Measurements from ENCODE around the gene NINJ2.
A peak's percentile ranks its signal among the peaks of the same experiment; 100 is the strongest.

Gene NINJ2

GRCh38 chr12:565589-566105, 97.6 kb downstream of the NINJ2 start:
- no peak for DNase-seq

DNA sequence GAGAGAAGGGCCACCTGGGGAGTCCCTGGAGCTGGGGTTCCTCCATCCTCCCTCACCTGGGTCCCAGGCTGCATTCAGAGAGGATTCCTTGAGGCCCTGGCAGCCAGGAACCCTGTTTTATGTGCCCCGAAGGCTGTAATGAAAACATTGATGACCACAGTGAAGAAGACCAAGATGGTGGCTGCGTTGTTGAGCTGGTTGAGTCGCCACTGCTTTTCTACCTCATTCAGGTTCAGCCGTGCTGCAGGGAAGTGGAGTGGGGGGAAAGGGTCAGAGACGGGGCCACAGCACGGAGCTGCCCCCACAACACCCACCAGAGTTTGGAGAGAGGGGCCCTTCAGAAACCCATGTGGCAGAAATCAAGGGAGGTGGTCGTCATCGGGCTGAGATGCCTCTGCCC, 98.1 kb downstream of the NINJ2 start:
- no peak for DNase-seq

GRCh38 chr12:563787-564298, 99.4 kb downstream of the NINJ2 start:
- DNase-seq = no peak

GRCh38 chr12:563250-563781, 99.9 kb downstream of the NINJ2 start:
- peak; percentile 78 for DNase-seq

DNA sequence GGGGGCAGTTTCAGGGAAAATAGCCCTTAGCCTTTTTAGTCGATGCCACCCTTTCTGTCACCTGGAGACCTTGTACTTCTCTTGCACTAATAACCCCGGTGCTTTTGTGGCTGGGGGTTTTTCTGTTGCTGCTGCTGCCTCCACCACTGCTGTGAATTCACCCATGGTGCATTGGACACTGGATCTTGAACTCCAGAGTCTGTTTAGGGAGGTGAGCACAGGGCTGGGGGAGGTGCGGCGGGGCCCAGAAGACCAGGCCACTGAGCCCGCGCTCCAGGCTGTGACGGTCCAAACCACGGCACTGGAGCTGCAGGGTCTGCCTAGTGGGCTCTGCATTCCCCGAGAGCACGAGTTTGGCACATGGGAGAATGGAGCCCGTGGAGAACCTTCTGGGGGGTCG, 100.6 kb downstream of the NINJ2 start:
- no peak for DNase-seq

- DNase-seq = no peak
Measured at GRCh38 chr12:561908-562593, 101.2 kb downstream of the NINJ2 start.

DNA sequence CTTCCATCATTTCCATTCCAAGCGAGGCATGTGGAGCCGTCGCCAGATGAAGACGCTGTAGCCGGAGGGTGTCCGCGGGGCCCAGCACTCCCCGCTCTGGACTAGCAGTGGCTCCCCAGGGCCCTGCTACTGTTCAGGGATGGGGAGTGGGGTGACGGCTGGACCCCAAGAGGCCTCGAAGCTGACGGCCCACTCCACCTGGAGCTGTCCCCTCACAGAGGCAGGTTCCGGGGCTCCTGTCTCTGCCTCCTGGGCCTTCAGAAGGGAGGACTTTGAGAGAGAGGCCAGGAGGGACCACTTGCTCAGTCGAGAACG, 101.9 kb downstream of the NINJ2 start:
- DNase-seq = no peak

GRCh38 chr12:560691-561390, 102.4 kb downstream of the NINJ2 start:
- DNase-seq = no peak

- DNase-seq = no peak
Measured at GRCh38 chr12:559906-560455, 103.3 kb downstream of the NINJ2 start.

GRCh38 chr12:559208-559905, 103.9 kb downstream of the NINJ2 start:
- DNase-seq = no peak

DNA sequence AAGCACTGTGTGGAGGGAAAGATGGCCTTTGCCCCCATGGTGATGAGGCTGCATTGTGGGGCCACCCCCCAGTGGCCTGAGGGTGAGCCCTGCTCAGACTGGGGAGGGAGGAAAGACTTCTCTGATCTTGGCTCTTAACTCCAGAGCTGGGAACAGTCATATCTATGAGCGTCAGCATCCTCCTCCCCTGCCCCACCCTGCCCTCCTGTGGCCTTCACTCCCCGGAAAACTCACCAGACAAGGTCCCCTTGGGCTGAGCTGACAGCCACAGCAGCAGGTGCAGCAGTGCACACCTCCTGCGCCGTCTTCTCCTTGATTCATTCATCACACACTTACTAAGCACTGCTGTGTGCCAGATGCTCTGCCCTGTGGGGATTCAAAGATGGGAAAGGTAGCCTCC, 104.7 kb downstream of the NINJ2 start:
- no peak for DNase-seq

DNA sequence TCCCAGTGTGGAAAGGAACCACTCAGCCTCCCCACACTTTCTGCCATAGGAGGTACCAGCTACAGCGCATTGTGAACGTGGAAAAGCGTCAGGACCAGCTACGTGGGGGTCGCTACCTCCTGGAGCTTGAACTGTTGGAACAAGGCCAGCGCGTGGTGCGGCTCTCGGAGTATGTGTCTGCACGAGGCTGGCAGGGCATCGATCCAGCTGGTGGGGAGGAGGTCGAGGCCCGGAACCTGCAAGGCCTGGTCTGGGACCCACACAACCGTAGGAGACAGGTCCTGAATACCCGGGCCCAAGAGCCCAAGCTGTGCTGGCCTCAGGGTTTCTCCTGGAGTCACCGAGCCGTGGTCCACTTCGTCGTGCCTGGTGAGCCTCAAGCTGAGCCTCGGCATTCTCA, 106.7 kb downstream of the NINJ2 start:
- DNase-seq = no peak

DNA sequence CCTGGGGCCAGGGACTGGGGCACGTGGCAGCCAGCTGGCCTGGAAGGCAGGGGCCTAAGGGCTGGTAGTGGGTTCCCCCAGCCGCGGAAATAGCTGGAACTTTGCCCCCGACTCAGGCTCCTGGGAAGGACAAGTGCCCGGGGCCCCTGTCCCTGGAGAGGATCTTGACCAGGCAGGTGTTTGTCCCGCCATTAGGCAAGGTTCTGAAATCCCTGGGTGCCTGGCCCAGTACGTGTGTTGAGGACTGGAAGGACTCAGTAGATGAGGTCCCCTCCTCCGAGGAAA, 109.3 kb downstream of the NINJ2 start:
- no peak for DNase-seq

DNA sequence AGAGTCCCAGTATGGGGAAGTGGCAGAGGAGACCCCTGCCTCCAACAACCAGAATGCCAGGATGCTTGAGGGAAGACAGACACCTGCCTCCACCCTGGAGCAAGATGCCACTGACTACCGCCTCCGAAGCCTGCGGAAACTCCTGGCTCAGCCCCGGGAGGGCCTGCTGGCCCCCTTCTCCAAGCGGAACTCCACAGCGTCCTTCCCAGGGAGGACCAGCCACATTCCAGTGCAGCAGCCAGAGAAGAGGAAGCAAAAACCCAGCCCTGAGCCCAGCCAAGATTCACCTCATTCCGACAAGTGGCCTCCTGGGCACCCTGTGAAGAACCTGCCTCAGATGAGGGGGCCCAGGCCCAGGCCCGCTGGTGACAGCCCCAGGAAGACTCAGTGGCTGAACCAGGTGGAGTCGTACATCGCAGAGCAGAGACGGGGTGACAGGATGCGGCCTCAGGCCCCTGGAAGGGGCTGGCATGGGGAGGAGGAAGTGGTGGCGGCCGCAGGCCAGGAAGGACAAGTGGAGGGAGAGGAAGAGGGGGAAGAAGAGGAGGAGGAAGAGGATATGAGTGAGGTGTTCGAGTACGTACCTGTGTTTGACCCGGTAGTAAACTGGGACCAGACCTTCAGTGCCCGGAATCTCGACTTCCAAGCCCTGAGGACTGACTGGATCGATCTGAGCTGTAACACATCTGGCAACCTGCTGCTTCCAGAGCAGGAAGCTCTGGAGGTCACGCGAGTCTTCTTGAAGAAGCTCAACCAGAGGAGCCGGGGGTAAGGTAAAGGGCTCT, 109.8 kb downstream of the NINJ2 start:
- DNase-seq = no peak

GRCh38 chr12:552466-552865, 110.8 kb downstream of the NINJ2 start:
- DNase-seq = no peak

DNA sequence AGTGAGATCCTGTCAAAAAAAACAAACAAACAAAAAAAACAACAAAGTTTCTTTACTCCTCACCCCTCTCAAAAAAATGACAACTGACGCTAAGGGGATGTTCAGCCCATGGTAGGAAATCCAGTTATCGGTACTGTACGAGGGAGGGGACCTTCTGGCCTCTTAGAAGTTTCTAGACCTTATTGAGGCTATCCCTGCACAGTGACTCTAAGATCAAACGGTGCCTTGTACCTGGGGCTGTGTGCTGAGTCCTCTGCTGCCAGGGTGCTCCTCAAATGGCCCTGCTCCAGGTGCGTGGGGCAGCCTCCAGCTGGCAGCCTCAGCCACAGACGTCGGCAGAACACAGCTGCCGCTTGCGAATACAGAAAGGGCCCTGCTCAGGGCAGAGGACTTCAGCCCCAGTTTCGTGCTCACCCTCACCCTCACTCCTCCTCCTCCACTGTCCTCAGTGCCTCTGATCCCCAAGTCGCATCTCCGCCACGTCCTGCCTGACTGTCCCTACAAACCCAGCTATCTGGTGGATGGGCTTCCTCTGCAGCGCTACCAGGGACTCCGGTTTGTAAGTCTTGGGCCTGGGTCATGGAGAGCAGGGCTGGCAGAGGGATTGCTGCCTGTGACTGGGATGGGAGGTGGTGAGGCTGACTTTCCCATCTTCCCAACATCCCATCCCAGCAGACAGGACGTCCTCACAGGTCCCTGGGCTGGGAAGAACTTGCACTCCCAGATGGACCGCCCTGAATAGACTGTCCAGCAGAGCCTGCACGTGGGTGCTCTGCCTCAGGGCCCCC, 112.6 kb downstream of the NINJ2 start:
- DNase-seq = no peak

- DNase-seq = no peak
Measured at GRCh38 chr12:549476-550082, 113.7 kb downstream of the NINJ2 start.

- no peak for DNase-seq
Measured at GRCh38 chr12:547883-548470, 115.3 kb downstream of the NINJ2 start.

GRCh38 chr12:546920-547845, 116.1 kb downstream of the NINJ2 start:
- peak; percentile 90 for DNase-seq

All from activated effector memory CD4-positive, alpha-beta T cell treated with anti-CD3 and anti-CD28 coated beads, Interleukin-2, amount 50 U/mL, for 16 hours (primary cell).